Mesendoderm (in vitro differentiated cells): ENCODE results near the gene GMDS.

Experiments
- DNase-seq: peaks from one replicate; pipeline ENCODE4 v3.0.0; 2013
- H2AK5ac ChIP-seq: 2 replicates; pipeline ENCODE4 v1.6.1; 2013; ENCODE audit warnings: low read length, inconsistent platforms
- H2BK120ac ChIP-seq: 2 replicates; pipeline ENCODE4 v1.6.1; 2013; ENCODE audit warnings: low read depth, mild to moderate bottlenecking, low read length, moderate library complexity, mixed read lengths
- H2BK15ac ChIP-seq: replicated peaks from 2 replicates; pipeline ENCODE4 v1.6.1; 2013; ENCODE audit warnings: low read depth, mild to moderate bottlenecking, moderate library complexity
- H2BK5ac ChIP-seq: 2 replicates; pipeline ENCODE4 v1.6.1; 2013; ENCODE audit warnings: low read length, inconsistent platforms
- H3K18ac ChIP-seq: 2 replicates; pipeline ENCODE4 v1.6.1; 2013; ENCODE audit warnings: mild to moderate bottlenecking, low read length, mixed read lengths
- H3K23ac ChIP-seq: one replicate; pipeline ENCODE4 v1.6.1; 2013; ENCODE audit warnings: low read length
- H3K27ac ChIP-seq: 2 replicates; pipeline ENCODE4 v1.5.1; 2013; ENCODE audit warnings: low read depth, mild to moderate bottlenecking, inconsistent platforms, low read length, moderate library complexity
- H3K27me3 ChIP-seq: 2 replicates; pipeline ENCODE4 v1.6.1; 2013; ENCODE audit warnings: low read length, control low read depth, mild to moderate bottlenecking, inconsistent platforms; ENCODE audit not compliant: insufficient read depth, poor library complexity
- H3K36me3 ChIP-seq: 2 replicates; pipeline ENCODE4 v1.6.1; 2013; ENCODE audit warnings: low read length, inconsistent platforms; ENCODE audit not compliant: control insufficient read depth, insufficient read depth
- H3K4ac ChIP-seq: one replicate; pipeline ENCODE4 v1.6.1; 2013; ENCODE audit warnings: low read depth, mild to moderate bottlenecking, low read length, moderate library complexity
- H3K4me1 ChIP-seq: 2 replicates; pipeline ENCODE4 v1.6.1; 2013; ENCODE audit warnings: low read depth, low read length, inconsistent platforms; ENCODE audit not compliant: control insufficient read depth
- H3K4me2 ChIP-seq: 2 replicates; pipeline ENCODE4 v1.6.1; 2013; ENCODE audit warnings: low read length
- H3K4me3 ChIP-seq: 2 replicates; pipeline ENCODE4 v1.5.1; 2013; ENCODE audit warnings: mild to moderate bottlenecking, low read length
- H3K56ac ChIP-seq: one replicate; pipeline ENCODE4 v1.6.1; 2013; ENCODE audit warnings: low read length
- H3K79me1 ChIP-seq: 2 replicates; pipeline ENCODE4 v1.6.1; 2013; ENCODE audit warnings: low read length, inconsistent platforms
- H3K79me2 ChIP-seq: 2 replicates; pipeline ENCODE4 v1.6.1; 2013; ENCODE audit warnings: mild to moderate bottlenecking, low read length; ENCODE audit not compliant: control insufficient read depth, insufficient read depth
- H3K9ac ChIP-seq: 2 replicates; pipeline ENCODE4 v1.6.1; 2013; ENCODE audit warnings: low read length, inconsistent platforms
- H4K5ac ChIP-seq: one replicate; pipeline ENCODE4 v1.6.1; 2013; ENCODE audit warnings: low read length
- H4K8ac ChIP-seq: one replicate; pipeline ENCODE4 v1.6.1; 2013; ENCODE audit warnings: low read depth, mild to moderate bottlenecking, control low read depth, low read length, moderate library complexity
- WGBS: extraction: QIAGEN DNeasy Blood & Tissue Kit; methylation state at CpG from one replicate; pipeline ENCODE4 v1.1.7; 2013; ENCODE audit warnings: low lambda C conversion rate, missing lambda C conversion rate; ENCODE audit not compliant: insufficient coverage; ENCODE audit errors: extremely low coverage; 5-methylcytosine and 5-hydroxymethylcytosine counted together

Gene GMDS

GRCh38 chr6:1586256-1586655 lies 659.1 kb downstream of the GMDS start:
- Histone ChIP-seq H2BK120ac (no peak overlapping the region), H4K8ac (no peak overlapping the region), H2BK5ac (no peak overlapping the region), H3K4me1 (no peaks in the 10 kb centered on the region), H3K79me1 (no peaks in the 10 kb centered on the region), H3K18ac (no peak overlapping the region), H2BK15ac (no peak overlapping the region), H3K56ac (no peak overlapping the region), H3K4me2 (no peak overlapping the region), H3K23ac (no peak overlapping the region), H3K27ac (no peak overlapping the region), H4K5ac (no peak overlapping the region), H3K36me3 (no peaks in the 10 kb centered on the region), H2AK5ac (no peak overlapping the region), H3K27me3 (no peaks in the 10 kb centered on the region), H3K4ac (no peak overlapping the region), H3K4me3 (no peak overlapping the region), H3K9ac (no peak overlapping the region), H3K79me2 (no peaks in the 10 kb centered on the region)
- WGBS: no CpG with 5 or more reads among the region's 7 CpGs
- DNase-seq: no peak

GRCh38 chr6:1585669-1586049 lies 659.7 kb downstream of the GMDS start:
- no peak overlapping the region for H3K56ac ChIP-seq
- H3K4me1 ChIP-seq: no peaks in the 10 kb centered on the region
- no peak overlapping the region for H3K4me2 ChIP-seq
- H4K8ac ChIP-seq: no peak overlapping the region
- H3K27me3 ChIP-seq: no peaks in the 10 kb centered on the region
- no peak overlapping the region for H3K27ac ChIP-seq
- no peaks in the 10 kb centered on the region for H3K36me3 ChIP-seq
- no peak for DNase-seq
- H4K5ac ChIP-seq: no peak overlapping the region
- no peaks in the 10 kb centered on the region for H3K79me2 ChIP-seq
- H3K9ac ChIP-seq: no peak overlapping the region
- no peak overlapping the region for H2BK15ac ChIP-seq
- H2BK5ac ChIP-seq: no peak overlapping the region
- H3K4ac ChIP-seq: no peak overlapping the region
- no CpG with 5 or more reads among the region's 12 CpGs for WGBS
- no peak overlapping the region for H3K4me3 ChIP-seq
- H3K79me1 ChIP-seq: no peaks in the 10 kb centered on the region
- no peak overlapping the region for H2BK120ac ChIP-seq
- H3K18ac ChIP-seq: no peak overlapping the region
- no peak overlapping the region for H3K23ac ChIP-seq
- H2AK5ac ChIP-seq: no peak overlapping the region

- H3K56ac ChIP-seq: no peak overlapping the region
- no peak overlapping the region for H3K9ac ChIP-seq
- no peak overlapping the region for H3K4ac ChIP-seq
- no peak overlapping the region for H4K8ac ChIP-seq
- H3K79me1 ChIP-seq: no peaks in the 10 kb centered on the region
- no peak overlapping the region for H3K4me2 ChIP-seq
- no peak overlapping the region for H3K4me3 ChIP-seq
- no peak overlapping the region for H2AK5ac ChIP-seq
- DNase-seq: no peak
- H3K18ac ChIP-seq: no peak overlapping the region
- H2BK15ac ChIP-seq: no peak overlapping the region
- H2BK120ac ChIP-seq: no peak overlapping the region
- H3K23ac ChIP-seq: no peak overlapping the region
- H3K79me2 ChIP-seq: no peaks in the 10 kb centered on the region
- H3K36me3 ChIP-seq: no peaks in the 10 kb centered on the region
- no peak overlapping the region for H2BK5ac ChIP-seq
- no peaks in the 10 kb centered on the region for H3K4me1 ChIP-seq
- H3K27ac ChIP-seq: no peak overlapping the region
- WGBS: no CpG with 5 or more reads among the region's 14 CpGs
- no peak overlapping the region for H4K5ac ChIP-seq
- H3K27me3 ChIP-seq: no peaks in the 10 kb centered on the region
Observed at GRCh38 chr6:1584996-1585668, 660.3 kb downstream of the GMDS start.

- Histone ChIP-seq H4K8ac (no peak overlapping the region), H3K4me1 (no peaks in the 10 kb centered on the region), H3K36me3 (no peaks in the 10 kb centered on the region), H3K9ac (no peak overlapping the region), H3K79me2 (no peaks in the 10 kb centered on the region), H2BK15ac (no peak overlapping the region), H3K4me3 (no peak overlapping the region), H3K23ac (no peak overlapping the region), H3K79me1 (no peaks in the 10 kb centered on the region), H2BK120ac (no peak overlapping the region), H3K4me2 (no peak overlapping the region), H2AK5ac (no peak overlapping the region), H3K4ac (no peak overlapping the region), H3K18ac (no peak overlapping the region), H3K56ac (no peak overlapping the region), H4K5ac (no peak overlapping the region), H3K27me3 (no peaks in the 10 kb centered on the region), H3K27ac (no peak overlapping the region), H2BK5ac (no peak overlapping the region)
- no peak for DNase-seq
- WGBS: no CpG with 5 or more reads among the region's 5 CpGs
Observed at GRCh38 chr6:1584146-1584545, 661.3 kb downstream of the GMDS start.

GRCh38 chr6:1581120-1581991 lies 664.0 kb downstream of the GMDS start:
- Histone ChIP-seq H3K36me3 (no peaks in the 10 kb centered on the region), H3K18ac (no peak overlapping the region), H3K9ac (no peak overlapping the region), H3K56ac (no peak overlapping the region), H3K4me3 (no peak overlapping the region), H2BK5ac (no peak overlapping the region), H3K27me3 (no peaks in the 10 kb centered on the region), H2BK120ac (no peak overlapping the region), H2BK15ac (no peak overlapping the region), H3K23ac (no peak overlapping the region), H3K4me1 (peaks cover 2% of the 10 kb centered on the region), H3K4ac (no peak overlapping the region), H3K27ac (no peak overlapping the region), H3K79me2 (no peaks in the 10 kb centered on the region), H4K5ac (no peak overlapping the region), H3K4me2 (no peak overlapping the region), H4K8ac (no peak overlapping the region), H3K79me1 (no peaks in the 10 kb centered on the region), H2AK5ac (no peak overlapping the region)
- no peak for DNase-seq
- no CpG with 5 or more reads among the region's 31 CpGs for WGBS
